HG02571 (cell line): Measurements from ENCODE around the gene PRDM10.

Source experiments
- ATAC-seq: cut with Tn5 transposase; IDR thresholded peaks from one replicate; pipeline ENCODE4 v1.9.1; 2021; ENCODE audit warnings: mild to moderate bottlenecking, moderate library complexity; ENCODE audit not compliant: unreplicated experiment

Gene PRDM10

DNA sequence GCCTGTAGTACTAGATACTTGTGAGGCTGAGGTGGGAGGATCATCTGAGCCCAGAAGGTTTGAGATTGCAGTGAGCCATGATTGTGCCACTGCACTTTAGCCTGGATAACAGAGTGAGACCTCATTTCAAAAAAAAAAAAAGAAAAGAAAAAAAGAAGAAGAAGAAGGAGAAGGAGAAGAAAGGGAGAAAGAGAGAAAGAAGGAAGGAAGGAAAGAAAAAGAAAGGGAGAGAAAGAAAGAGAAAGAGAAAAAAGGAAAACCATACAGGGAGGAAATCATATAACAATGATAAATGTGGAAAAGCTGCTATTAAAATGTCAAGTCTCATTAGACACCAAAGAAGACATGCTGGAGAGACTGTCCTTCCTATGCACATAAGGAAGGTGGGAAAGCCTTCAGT, 5.7 kb upstream of the PRDM10 start:
- ATAC-seq: no peak

DNA sequence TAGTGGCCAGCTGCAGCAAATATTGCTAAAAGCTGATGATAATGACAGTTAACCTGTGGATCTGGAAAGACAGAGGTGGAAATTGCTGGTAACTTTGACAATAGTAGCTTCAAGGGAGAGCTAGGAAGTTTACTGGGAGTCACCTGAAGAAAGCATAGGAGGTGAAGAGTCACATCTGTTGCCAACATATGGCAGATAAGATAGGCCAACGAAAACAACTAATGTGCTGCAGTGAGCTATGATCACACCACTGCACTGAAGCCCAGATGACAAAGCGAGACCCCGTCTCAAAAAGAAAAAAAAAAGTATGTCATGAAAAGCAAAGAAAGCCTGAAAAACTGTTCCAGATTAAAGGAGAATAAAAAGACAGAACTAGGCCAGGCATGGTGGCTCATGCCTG, 4.3 kb upstream of the PRDM10 start:
- no peak for ATAC-seq

DNA sequence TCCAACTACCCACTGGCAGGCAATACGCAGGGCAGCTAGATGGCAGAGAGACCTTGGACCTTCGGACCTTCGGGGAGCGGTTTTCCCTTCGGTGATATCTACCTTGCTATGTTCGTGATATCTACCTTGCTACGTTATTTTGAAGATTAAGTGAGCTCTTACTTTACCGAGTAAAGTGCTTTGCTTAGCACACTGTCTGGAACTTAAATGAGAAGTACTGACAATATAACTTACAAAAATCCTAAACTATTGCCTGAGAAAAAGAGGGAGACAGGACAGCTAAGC, 1.0 kb upstream of the PRDM10 start:
- ATAC-seq: peak; percentile 20

DNA sequence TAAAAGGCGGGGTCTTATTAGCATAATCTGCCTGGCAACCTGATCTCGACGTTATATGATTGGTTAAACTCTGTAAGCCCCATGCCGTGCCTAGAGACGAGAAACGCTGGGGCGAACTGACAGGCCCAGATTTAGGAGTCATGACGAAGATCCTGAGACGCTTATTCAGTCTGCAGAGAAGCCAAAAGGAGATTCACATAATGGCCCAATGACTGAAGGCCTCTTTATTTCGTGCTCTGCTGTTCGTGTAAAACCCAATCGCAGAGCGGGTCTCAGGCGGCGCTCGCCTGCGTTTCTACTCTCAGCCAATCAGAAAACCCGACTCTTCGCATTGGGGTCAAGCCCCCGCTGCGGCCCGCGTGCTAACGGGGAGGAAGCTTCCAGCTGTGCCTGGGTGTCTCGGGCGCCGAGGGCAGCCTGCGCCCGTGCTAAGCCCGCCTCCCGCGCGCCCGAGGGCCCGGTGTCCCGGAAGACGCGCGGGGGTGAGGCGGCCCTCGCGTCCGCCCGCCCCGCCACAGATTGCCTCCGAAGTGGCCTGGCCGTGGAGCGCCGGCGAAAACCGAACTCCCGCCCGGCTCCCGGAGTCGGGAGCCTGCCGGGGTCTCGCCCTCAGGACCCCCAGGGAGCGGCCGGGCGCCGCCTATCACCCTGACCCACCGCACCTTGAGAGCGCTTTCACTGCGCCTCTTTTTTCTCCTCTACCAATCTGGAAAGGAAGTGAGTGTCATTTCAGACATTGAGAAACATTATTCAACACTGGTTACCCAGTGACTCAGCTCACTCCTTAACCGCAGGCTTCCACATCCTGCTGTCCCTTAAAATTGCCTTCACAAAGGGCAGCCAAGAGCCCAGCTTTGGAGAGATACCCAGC, 446 bp upstream of the PRDM10 start:
- ATAC-seq: peak; percentile 75

DNA sequence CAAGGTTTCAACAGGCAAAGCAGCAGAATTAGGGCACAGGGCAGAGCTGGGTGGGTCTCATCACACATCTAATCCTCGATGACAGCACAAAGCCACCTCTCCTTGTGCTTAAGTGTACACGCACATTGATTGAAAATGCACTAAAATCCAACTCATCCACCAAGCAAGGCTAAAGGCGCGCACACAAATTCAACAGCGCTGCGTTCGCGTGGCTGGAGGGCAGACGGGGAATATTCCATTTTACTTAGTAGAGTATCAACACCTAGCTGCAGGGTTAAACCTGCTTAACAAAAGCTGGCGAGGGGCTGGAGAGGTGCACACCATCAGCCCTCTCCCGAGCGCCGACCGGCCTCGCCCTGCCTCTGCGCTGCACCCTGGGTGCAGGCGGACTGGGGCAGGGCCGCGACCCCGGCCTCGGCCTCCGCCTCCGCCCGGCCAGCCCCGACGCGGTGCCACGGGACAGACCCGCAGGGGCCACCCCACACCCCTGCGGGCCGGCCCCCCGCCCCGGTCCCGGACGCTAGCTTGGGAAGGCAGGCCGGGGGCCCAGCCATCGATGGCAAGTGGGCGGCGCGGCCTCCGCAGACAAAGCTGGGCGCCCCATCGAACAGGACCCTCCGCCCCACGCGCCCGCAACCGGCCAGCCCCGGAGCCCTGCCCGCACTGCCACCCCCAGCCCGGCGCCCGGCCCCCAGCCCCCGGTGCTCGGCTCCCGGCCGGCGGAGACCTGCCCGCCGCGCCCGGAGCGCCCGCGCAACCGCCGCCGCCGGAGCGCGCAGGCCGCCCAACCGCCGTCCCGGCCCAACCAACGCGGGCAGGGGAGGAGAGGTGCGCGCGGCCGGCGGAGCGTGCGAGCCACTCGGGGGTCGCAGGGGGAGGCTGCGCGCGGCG, 929 bp downstream of the PRDM10 start:
- ATAC-seq: peak; percentile 21

DNA sequence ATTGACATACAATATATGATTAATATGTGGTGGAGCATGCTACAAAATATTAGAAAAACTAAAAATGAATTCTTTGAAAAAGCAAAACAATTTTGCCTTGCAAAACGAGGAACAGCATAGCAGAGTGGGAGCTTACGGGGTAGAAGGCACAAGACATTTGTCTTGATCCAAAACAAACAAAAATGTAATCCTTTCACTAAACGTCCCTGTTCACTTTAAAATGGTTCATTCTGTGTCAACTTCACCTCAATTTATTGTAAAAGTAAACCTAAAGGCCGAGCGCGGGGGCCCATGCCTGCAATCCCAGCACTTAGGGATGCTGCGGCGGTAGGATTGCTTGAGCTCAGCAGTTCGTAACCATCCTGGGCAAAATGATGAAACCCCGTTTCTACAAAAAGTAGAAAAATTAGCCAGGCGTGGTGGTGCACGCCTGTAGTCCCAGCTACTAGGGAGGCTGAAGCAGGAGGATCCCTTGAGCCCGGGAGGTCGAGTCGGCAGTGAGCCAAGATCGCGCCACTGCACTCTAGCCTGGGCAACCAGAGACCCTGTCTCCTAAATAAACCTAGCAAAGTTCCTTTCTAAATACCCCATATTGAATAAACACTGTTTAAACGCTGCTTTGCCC, 2.0 kb downstream of the PRDM10 start:
- ATAC-seq: no peak

DNA sequence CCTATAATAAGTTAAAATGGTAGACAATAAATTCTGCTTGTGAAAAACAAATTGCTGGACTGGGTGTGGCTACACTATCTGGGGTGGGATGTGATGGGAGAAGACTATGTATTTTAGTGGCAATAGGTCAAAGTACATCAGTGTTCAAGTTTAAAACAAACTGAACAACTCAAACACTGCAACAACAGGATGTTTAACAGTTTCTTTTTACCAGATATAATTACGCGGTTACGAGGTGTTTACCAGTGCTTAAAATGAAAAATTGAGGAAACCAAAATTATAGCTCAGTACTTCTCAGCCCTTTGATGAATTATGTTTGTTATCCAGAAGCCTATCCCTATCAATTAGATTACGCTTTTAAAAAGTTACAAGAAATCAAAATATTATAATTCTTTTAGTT, 3.2 kb downstream of the PRDM10 start:
- ATAC-seq: no peak

DNA sequence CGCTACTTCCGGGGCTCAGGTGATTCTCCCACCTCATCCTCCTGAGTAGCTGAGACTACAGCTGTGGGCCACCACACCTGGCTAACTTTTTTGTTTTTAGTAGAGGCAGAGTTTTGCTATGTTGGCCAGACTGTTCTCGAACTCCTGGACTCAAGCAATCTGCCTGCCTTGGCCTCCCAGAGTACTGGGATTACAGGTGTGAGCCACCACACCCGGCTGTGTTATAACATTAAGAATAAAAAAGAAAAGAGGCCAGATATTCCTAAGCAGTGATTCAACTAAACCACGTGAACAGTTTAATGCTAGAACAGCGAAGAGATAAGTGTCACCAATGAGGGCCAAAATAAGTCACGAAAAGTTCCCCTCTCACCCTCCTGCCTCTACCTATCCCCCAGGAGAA, 3.7 kb downstream of the PRDM10 start:
- no peak for ATAC-seq

DNA sequence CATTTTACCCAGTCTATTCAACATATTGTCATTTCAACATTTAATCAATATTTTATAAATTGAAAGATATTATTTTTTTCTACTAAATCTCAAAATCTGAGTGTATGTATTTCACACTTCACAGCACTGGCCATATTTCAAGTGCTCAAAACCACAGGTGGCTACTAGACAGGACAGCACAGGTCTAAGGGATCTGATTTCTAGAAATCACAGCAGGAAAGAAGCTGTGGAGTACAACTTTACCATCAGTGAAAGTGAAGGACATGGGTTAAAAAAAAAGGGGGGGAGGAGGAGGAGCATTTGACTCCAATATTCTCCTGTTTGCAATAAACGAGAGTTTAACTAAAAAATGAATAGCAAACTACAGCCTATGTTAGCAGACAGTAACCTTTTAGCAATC, 4.5 kb downstream of the PRDM10 start:
- ATAC-seq: no peak

DNA sequence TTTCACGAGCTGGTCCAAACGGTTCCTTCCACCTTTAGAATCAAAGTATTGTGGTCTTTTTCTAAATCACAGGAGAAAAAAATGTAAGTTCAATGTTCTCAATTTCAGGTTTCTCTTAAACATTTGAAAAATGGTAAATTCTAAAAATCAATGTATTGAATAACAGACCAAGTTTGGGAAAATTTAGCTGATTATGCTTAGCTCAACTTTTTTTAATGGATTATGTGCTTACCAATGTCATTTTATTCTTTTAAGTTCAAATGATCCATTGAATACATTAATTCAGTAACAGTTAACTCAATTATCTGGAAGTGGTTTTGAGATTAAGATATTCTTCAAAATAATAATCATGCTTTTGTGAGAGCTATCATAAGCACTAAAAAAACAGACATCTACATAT, 5.1 kb downstream of the PRDM10 start:
- no peak for ATAC-seq

DNA sequence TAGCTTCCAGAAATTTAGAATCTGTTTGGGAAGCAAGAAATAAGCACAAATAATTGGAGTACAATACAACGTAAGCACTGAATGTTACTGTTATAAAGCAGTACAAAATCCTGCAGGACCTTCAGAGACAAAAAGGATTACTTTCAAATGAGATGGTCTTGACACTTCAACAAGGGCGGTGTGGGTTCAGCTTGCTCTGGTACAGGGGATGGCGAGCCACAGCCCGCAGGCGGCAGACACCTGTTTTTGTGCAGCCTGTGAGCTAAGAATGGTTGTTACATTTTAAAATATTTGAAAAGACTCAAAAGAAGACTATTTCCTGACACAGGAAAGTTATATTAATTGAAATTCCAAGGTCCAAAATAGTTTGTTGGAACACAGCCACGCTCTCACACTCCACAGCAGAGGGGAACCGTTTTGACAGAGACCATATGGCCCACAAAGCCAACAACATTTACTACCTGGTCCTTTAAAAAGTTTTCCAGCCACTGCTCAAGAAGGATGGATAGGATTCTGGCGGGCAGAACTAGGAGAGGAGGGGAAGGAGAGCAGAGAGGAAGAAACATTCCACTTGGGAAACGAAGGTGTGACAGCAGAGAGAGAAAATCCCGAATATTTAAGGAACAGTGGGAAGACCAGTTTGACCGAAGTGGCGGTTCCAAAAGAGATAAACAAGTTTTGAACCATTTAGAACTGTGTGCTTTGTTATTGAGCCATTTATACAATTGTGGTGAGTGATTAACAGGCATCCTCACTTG, 6.3 kb downstream of the PRDM10 start:
- no peak for ATAC-seq

DNA sequence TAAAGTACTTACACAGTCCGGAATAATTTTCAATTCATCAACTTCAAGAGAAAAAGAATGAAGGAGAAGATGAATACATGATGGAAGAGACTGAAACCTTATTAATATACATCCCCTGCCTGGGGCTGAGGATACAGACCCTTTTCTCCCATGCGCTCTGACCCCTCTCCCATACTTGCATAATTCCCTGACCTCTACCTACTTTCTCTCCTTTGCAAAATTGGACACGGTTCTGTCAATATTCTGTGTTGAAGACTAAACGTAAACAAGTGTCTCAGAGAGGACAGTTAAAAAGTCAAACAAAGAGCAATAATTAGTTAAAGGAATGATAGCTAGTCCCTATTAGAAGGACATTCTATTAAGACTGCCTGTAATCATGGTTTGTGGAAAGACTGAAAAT, 7.5 kb downstream of the PRDM10 start:
- ATAC-seq: no peak

DNA sequence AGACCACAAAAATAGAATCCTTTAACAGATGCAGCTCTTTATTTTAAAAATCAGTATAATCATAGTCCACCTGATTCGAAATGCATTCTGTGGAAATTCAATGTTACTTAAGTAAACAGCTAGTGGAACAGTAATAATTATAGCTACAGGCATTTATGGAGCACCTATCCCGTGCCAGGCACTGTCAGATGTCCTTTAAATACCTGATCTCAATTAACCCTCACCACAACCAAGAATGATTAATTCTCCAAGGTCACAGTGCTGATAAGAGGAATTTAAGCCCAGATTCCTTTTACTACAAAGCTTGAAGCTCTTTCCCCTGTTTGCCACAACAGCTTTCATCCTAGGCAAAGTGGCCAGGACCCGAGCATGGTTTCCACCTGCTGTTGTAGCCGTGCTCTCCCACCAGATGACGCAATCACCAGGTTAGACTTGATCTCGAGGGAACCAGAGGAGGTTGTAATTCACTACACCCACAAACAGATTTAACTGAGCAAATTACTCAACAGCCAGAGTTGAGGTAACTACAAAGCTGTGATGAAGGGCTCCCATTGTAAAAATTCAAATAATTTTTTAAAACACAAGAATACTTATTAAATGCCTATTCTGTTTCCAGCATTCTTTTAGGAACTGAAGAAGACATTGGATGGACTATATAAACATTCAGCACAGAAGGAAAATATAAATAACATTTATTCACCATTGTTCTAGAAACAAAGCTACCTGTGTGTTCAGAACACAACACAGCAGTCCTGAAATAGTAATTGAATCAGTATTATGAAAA, 10.3 kb downstream of the PRDM10 start:
- no peak for ATAC-seq

DNA sequence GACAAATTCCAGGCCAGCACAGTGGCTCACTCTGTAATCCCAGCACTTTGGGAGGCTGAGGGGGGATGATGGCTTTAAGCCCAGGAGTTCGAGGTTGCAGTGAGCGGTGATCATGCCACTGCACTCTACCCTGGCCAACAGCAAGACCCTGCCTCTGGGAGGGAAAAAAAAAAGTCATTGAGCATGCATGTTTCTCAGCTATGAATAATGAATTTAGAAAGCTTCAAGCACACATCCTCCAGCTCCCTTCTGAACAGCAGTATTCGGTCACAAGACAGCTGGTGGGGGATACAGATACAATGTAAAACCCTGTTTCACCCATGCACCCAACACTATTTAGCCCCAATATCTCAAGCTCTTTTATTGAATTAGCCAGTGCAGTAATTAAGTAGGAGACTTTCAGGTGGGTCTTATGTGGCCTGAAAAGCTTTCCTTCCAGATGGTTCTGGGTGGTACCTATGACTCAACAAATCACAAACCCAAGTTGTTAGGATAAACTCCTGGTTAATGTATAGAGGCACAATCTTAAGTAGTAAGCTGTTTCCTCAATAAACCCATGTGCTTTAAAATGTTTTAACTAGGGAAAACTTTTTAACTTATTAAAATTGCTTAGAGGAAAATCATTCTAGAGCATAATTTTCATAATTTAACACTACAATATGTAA, 13.4 kb downstream of the PRDM10 start:
- no peak for ATAC-seq

DNA sequence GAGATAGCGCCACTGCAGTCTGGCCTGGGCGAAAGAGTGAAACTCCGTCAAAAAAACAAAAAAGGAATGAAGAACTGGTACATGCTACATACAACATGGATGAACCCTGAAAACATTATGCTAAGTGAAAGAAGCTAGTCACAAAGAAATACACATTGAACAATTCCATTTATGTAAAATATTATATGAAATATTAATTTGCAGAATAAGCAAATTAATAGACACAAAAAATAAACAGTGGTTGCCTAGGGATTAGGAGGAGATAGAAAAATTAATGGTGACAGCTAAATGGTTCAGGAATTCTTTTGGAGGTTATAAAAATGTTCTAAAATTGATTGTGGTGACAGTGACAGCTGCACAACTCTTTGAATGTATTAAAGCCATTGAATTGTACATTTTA, 14.7 kb downstream of the PRDM10 start:
- ATAC-seq: no peak

DNA sequence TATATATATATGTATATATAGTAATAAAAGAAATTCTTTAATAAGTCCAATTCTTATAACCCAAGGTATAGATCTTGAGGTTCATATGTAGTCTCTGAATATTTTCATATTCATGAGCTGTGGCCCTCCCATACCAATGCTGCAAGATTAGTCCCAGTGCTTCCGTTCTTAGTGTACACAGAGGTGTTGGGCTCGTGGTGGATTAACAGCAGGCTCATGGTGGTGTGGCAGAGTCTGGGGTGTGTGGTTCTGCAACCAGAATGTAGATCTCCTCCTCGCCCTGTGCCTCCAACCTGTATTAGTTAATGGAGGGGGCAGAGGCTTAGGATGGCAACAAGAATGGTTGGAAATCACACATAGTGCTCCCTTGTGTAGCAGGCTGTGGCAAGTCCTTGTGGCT, 16.8 kb downstream of the PRDM10 start:
- ATAC-seq: no peak

DNA sequence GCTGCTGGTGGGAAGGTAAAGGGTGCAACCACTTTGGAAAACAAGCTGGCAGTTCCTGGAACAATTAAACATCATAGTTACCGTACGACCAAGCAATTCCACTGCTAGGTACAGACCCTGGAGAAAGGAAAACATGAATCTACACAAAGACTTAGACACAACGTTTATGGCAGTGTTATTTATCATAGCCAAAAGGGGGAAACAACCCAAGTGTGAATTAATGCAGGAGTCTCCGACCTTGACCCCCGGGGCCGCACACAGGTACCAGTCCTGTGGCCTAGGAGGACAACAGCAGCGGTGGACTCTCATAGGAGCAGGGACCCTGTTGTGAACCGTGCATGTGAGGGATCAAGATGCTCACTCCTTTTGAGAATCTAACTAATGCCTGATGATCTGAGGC, 22.5 kb downstream of the PRDM10 start:
- ATAC-seq: no peak

DNA sequence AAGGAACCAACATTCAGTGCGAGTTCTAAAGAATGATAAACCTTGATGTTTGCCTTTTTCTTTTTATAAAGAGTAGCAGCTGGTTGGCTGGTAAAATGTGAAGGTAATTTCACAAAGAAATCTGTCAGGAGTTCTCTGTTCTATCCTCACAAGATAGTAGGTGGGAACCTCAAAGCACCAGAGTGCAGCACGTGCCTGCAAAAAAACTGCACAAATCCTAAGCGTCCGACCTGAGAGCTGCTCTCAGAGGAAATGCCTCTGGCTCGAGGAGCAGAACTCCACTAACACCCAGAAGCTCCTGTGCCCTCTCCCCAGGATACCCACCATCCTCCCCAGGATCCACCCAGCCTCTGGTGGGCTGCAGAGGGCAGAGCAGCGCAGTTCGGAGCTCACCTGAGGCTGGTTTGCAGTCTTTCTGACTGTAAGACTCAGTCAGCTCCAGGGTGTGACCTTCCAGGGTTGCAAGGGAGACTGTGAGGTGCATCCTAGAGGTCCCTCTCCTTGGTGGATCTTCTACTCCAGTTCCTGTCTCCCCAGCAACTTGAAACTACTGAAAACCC, 23.5 kb downstream of the PRDM10 start:
- no peak for ATAC-seq

DNA sequence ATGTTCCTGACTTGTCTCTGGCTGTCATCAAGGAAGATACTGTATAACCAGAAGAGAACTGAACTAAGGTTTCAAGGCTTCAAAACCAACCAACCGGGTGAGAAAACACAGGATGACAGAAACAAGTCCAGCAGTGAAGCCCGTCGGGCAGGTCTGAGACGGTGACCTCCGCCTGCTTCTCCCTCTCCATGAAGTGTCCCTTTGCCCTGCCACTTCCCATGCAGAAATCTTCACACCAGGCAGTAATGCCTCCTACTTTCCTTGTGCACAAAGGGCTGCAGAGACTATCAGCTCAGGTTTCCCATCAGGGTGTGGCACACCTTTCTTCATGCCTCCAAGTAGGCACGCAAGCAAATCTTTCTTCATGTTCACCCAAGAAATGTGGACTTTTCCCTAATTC, 24.2 kb downstream of the PRDM10 start:
- no peak for ATAC-seq

DNA sequence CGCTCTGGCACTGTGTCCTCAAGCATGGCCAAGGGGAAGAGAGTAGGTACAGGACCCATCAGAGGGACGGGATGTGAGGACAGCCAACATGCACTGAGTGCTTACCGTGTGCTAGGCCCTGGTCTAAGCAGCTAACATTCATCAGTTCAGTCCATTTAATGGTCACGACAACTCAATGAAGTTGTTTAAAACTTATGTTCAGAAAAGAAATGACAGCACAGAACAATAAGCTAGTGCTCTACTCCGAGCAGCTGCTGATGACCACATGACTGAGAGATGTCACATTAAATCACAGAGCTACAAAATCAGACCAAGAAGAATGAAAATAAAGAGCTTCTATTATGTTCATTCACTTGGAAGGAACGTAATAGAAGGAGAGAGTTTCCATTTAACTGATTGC, 26.3 kb downstream of the PRDM10 start:
- no peak for ATAC-seq
